ENCODE measurements around the gene KRT74. TPM values are rescaled to one million over a fixed set of nuclear protein-coding genes. Genes with fewer than 3 reads are reported as not detected.

KRT74 gene
- total and polyA plus RNA-seq, 2 donors from 2014 or later = not detected

- Histone ChIP-seq H3K9me3 (ENCODE audit: control insufficient read depth in 2 of 3, insufficient read depth in 1 of 3, low read length in 3 of 3) (no peaks in the 10 kb centered on the region), H3K4me3 (ENCODE audit: low read length in 3 of 3) (no peak overlapping the region), H3K27me3 (ENCODE audit: control insufficient read depth, insufficient read depth, low read length) (no peaks in the 10 kb centered on the region), H3K9ac (ENCODE audit: low read length in 3 of 3) (no peak overlapping the region), H3K27ac (ENCODE audit: low read depth in 2 of 2, low read length in 2 of 2) (no peak overlapping the region), H3K4me1 (ENCODE audit: control insufficient read depth in 2 of 3, insufficient read depth in 2 of 3, low read depth in 1 of 3, low read length in 3 of 3) (no peaks in the 10 kb centered on the region), H3K36me3 (ENCODE audit: control insufficient read depth in 2 of 3, insufficient read depth in 3 of 3, low read length in 3 of 3) (no peaks in the 10 kb centered on the region)
- intact Hi-C loops (cut with DNase I) = no loop called here
- DNase-seq (no peak), FAIRE-seq (no peak)
- TF ChIP-seq CTCF (IDR thresholded peaks at IDR 0.05; ENCODE audit: borderline replicate concordance, extremely low read depth, insufficient read depth) = no peak
Observed at GRCh38 chr12:52531566-52532300, 41.9 kb downstream of the KRT74 start.

- H3K36me3 ChIP-seq (ENCODE audit: control insufficient read depth in 2 of 3, insufficient read depth in 3 of 3, low read length in 3 of 3) = no peaks in the 10 kb centered on the region
- H3K4me1 ChIP-seq (ENCODE audit: control insufficient read depth in 2 of 3, insufficient read depth in 2 of 3, low read depth in 1 of 3, low read length in 3 of 3) = no peaks in the 10 kb centered on the region
- H3K27me3 ChIP-seq (ENCODE audit: control insufficient read depth, insufficient read depth, low read length) = no peaks in the 10 kb centered on the region
- DNase-seq = no peak
- FAIRE-seq = no peak
- no peak overlapping the region for H3K27ac ChIP-seq (ENCODE audit: low read depth in 2 of 2, low read length in 2 of 2)
- no peaks in the 10 kb centered on the region for H3K9me3 ChIP-seq (ENCODE audit: control insufficient read depth in 2 of 3, insufficient read depth in 1 of 3, low read length in 3 of 3)
- no peak overlapping the region for H3K9ac ChIP-seq (ENCODE audit: low read length in 3 of 3)
- no peak overlapping the region for H3K4me3 ChIP-seq (ENCODE audit: low read length in 3 of 3)
- intact Hi-C loops (cut with DNase I) = no loop called here
- TF ChIP-seq CTCF (IDR thresholded peaks at IDR 0.05; ENCODE audit: borderline replicate concordance, extremely low read depth, insufficient read depth) = no peak
Observed at GRCh38 chr12:52530905-52531304, 42.7 kb downstream of the KRT74 start.

- no peaks in the 10 kb centered on the region for H3K27me3 ChIP-seq (ENCODE audit: control insufficient read depth, insufficient read depth, low read length)
- no peaks in the 10 kb centered on the region for H3K9me3 ChIP-seq (ENCODE audit: control insufficient read depth in 2 of 3, insufficient read depth in 1 of 3, low read length in 3 of 3)
- no peak overlapping the region for H3K4me3 ChIP-seq (ENCODE audit: low read length in 3 of 3)
- FAIRE-seq (no peak), DNase-seq (no peak)
- H3K27ac ChIP-seq (ENCODE audit: low read depth in 2 of 2, low read length in 2 of 2) = no peak overlapping the region
- no peak for TF ChIP-seq CTCF (IDR thresholded peaks at IDR 0.05; ENCODE audit: borderline replicate concordance, extremely low read depth, insufficient read depth)
- no peaks in the 10 kb centered on the region for H3K36me3 ChIP-seq (ENCODE audit: control insufficient read depth in 2 of 3, insufficient read depth in 3 of 3, low read length in 3 of 3)
- intact Hi-C loops (cut with DNase I) = no loop called here
- no peak overlapping the region for H3K9ac ChIP-seq (ENCODE audit: low read length in 3 of 3)
- no peaks in the 10 kb centered on the region for H3K4me1 ChIP-seq (ENCODE audit: control insufficient read depth in 2 of 3, insufficient read depth in 2 of 3, low read depth in 1 of 3, low read length in 3 of 3)
Observed at GRCh38 chr12:52530366-52530765, 43.3 kb downstream of the KRT74 start.

- intact Hi-C loops (cut with DNase I) = no loop called here
- H3K9me3 ChIP-seq (ENCODE audit: control insufficient read depth in 2 of 3, insufficient read depth in 1 of 3, low read length in 3 of 3) = no peaks in the 10 kb centered on the region
- H3K27ac ChIP-seq (ENCODE audit: low read depth in 2 of 2, low read length in 2 of 2) = no peak overlapping the region
- FAIRE-seq (no peak), DNase-seq (no peak)
- TF ChIP-seq CTCF (IDR thresholded peaks at IDR 0.05; ENCODE audit: borderline replicate concordance, extremely low read depth, insufficient read depth) = no peak
- H3K4me3 ChIP-seq (ENCODE audit: low read length in 3 of 3) = no peak overlapping the region
- H3K36me3 ChIP-seq (ENCODE audit: control insufficient read depth in 2 of 3, insufficient read depth in 3 of 3, low read length in 3 of 3) = no peaks in the 10 kb centered on the region
- no peaks in the 10 kb centered on the region for H3K27me3 ChIP-seq (ENCODE audit: control insufficient read depth, insufficient read depth, low read length)
- H3K9ac ChIP-seq (ENCODE audit: low read length in 3 of 3) = no peak overlapping the region
- no peaks in the 10 kb centered on the region for H3K4me1 ChIP-seq (ENCODE audit: control insufficient read depth in 2 of 3, insufficient read depth in 2 of 3, low read depth in 1 of 3, low read length in 3 of 3)
Observed at GRCh38 chr12:52529846-52530245, 43.8 kb downstream of the KRT74 start.
